PC-3 (cell line): ENCODE data around the gene C17orf114.

Source experiments
- EZH2 ChIP-seq: fragments of 300-600 bp; sonication (generic); IDR thresholded peaks from one replicate; pipeline ENCODE4 v1.6.1; 2017; ENCODE audit warnings: antibody characterized with exemption, mild to moderate bottlenecking, low read length; ENCODE audit not compliant: unreplicated experiment
- TF ChIP-seq, protein P1 (sequence below): fragments of 300-600 bp; sonication (generic); conservative IDR thresholded peaks from 2 replicates; pipeline ENCODE4 v1.5.1; 2017; ENCODE audit warnings: antibody characterized with exemption, low read depth, mild to moderate bottlenecking, low read length

DNA sequence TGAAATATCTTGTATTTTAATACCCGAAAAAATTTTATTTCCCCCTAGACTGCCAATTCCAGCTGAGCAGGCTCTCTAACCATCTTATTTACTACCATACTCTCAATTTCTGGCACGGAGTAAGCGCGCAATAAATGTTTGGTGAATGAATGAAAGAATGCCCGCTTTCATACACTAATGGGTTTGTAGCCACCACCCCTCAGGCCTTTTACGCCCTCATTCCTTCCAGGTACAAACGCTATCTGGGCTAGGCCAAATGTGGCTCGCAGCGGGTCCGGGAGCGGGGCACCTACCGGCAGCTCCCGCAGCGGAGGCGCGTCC lies 4.3 kb upstream of the C17orf114 start:
- TF ChIP-seq, protein P1, sequence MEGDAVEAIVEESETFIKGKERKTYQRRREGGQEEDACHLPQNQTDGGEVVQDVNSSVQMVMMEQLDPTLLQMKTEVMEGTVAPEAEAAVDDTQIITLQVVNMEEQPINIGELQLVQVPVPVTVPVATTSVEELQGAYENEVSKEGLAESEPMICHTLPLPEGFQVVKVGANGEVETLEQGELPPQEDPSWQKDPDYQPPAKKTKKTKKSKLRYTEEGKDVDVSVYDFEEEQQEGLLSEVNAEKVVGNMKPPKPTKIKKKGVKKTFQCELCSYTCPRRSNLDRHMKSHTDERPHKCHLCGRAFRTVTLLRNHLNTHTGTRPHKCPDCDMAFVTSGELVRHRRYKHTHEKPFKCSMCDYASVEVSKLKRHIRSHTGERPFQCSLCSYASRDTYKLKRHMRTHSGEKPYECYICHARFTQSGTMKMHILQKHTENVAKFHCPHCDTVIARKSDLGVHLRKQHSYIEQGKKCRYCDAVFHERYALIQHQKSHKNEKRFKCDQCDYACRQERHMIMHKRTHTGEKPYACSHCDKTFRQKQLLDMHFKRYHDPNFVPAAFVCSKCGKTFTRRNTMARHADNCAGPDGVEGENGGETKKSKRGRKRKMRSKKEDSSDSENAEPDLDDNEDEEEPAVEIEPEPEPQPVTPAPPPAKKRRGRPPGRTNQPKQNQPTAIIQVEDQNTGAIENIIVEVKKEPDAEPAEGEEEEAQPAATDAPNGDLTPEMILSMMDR: no peak
- no peak for TF ChIP-seq EZH2
